Epidermal melanocyte (primary cell): ENCODE results near the gene C12orf56.

Experiments
- DNase-seq: peaks from one replicate; pipeline ENCODE4 v3.0.0; 2011; ENCODE audit warnings: low spot score; ENCODE audit not compliant: insufficient read length

C12orf56 gene

DNA sequence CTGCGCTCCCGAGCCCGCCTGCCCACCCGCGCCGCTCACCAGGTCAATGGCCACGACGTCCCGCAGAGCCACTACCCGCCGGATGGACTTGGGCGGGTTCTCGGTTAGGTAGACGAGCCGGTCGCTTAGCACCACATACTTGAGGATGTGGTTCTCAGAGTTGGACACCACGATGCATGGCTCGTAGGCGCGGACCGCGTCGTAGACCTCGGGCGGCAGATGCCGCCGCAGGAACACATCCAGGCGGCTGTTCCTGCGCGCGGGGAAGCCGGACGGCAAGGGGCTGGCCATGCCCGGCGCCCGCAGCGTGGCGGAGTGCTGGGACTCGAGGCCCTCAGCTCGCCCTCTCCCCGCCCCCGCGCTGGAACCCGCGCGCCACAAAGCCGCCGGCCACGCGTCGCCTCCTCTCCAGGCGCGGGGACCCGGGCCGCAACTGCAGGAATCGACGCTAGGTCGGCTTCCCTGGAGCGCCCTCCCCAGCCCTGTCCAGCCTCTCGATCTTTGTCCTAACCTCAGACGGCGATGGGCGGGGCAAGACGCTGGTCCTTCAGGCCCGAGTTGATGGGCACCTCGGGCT is at the start of gene C12orf56:
Gene C12orf56 (minus strand): TSS at position 484 of the 577 bp plus-strand sequence. CDS start 193 bp downstream, at position 291.
- no peak for DNase-seq

GRCh38 chr12:64440100-64440499 is 49.5 kb upstream of the C12orf56 start:
- no peak for DNase-seq

DNA sequence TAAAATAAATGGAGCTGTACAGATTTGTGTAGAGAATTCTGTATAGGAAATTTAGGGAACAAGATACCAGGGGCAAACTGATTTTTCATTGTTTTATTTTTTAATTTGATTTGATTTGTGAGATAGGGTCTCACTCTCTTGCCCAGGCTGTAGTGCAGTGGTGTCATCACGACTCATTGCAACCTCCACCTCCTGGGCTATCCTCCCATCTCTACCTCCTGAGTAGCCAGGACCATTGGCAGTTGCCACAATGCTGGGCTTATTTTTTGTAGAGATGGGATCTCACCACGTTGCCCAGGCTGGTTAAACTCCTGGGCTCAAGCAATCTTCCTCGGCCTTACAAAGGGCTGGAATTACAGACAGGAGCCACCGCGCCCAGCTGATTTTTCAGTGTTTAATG is 43.4 kb upstream of the C12orf56 start:
- DNase-seq = no peak

DNA sequence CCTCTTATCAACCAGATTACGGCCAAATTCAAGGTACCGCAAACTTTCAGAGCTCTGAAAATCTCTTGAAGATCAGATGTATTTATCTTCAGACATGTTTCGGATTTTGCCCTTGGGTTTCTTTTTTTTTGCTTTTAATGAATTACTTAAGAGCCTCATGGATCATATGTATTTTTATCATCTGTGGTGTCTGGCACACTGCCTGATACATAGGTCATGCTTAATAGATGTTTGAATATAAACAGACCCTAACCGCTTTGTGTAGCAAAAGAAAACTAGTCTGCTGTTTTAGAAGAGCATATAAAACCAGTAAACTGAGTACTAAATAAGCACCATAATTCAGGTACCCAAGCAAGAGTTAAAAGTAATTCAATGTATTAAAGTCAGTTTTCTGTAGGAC is 41.2 kb upstream of the C12orf56 start:
- no peak for DNase-seq

DNA sequence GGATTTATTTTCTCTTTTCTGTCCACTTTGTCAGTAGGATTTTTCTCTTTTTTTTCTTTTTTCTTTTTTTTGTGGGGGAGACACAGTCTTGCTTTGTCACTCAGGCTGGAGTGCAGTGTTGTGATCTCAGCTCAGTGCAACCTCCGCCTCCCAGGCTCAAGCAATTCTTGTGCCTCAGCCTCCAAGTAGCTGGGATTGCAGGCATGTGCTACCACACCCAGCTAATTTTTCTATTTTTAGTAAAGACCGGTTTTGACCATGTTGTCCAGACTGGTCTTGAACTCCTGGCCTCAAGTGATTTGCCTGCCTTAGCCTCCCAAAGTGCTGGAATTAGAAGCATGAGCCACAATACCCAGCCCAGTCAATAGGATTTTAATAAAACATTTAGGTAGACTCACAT is 40.3 kb upstream of the C12orf56 start:
- no peak for DNase-seq

DNA sequence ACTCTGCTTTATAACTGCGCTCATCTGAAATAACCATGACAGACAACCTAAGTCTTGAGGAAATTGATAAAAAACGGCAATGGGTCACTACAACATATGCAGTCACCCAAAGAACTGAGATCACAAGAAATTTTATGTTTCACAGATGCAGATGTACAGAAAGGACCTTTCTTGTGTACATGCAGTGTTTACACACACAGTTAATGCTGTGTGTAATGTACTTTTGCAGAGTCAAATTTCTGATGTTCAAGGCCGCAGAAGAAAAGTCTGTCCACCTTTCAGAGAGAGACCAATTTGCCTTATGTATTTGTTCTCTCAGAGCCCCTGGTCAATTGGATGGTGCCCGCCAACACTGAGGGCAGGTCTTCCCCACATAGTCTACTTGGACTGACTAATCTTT is 38.4 kb upstream of the C12orf56 start:
- no peak for DNase-seq

DNA sequence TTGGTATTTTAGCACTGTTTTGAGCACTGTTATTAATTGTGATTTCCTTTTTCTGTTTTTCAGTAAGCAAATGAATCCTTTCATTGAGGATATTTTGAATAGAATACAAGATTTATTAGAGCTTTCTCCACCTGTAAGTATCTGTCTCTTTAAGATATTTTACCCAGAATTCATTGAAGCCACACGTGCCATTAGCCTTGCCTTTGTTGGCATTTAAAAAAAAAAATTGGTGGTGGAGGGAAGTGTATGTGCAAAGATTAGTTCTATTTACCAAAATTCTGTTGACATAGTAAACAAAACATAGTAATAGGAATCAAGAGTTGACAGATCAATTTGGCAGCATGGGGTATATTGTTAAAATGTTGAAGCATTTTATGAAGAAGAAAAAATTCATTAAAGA is 37.4 kb upstream of the C12orf56 start:
- DNase-seq = no peak

- DNase-seq = no peak
Measured at GRCh38 chr12:64419696-64420095, 29.1 kb upstream of the C12orf56 start.

DNA sequence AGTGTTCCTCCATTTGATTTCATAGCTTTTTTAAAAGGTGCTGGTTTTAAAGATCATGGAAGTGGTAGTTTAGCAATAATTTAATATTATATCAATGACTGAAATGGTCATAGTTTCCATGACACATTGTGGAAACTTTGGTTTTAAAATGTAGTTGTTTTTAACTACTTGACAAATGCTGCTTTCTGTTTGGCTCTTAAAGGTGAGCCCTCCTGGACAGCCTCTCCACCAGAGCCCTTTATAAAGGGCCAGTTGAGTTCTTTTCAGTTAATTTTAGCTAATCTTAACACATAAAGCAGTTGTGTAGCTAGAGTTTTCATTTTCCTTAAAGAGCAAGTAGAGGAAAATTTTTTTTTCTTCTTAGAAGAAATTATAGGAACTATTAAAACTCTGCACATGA is 27.7 kb upstream of the C12orf56 start:
- DNase-seq = no peak

GRCh38 chr12:64413884-64414283 is 23.3 kb upstream of the C12orf56 start:
- no peak for DNase-seq

GRCh38 chr12:64412459-64412858 is 21.9 kb upstream of the C12orf56 start:
- DNase-seq = no peak

DNA sequence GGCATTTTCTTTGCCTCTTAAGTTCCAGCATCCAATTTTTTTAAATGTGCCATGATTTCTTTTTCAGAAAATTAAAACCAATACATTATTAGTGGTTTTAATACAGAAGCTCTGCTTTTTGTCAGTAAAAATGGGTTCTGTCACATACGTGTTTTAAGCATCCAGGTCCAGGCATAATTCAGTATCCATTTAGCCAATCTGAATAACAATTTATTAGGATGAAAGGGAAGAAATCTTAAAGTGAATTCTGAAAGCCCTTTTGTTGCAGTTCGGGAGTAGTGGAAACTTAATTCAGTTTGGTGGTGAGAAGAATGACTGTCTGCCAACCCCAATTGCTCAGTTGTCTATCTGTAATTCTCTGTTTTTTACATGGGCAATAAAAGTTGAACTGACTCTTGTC is 20.9 kb upstream of the C12orf56 start:
- no peak for DNase-seq

- DNase-seq = no peak
Measured at GRCh38 chr12:64407342-64408223, 17.0 kb upstream of the C12orf56 start.

DNA sequence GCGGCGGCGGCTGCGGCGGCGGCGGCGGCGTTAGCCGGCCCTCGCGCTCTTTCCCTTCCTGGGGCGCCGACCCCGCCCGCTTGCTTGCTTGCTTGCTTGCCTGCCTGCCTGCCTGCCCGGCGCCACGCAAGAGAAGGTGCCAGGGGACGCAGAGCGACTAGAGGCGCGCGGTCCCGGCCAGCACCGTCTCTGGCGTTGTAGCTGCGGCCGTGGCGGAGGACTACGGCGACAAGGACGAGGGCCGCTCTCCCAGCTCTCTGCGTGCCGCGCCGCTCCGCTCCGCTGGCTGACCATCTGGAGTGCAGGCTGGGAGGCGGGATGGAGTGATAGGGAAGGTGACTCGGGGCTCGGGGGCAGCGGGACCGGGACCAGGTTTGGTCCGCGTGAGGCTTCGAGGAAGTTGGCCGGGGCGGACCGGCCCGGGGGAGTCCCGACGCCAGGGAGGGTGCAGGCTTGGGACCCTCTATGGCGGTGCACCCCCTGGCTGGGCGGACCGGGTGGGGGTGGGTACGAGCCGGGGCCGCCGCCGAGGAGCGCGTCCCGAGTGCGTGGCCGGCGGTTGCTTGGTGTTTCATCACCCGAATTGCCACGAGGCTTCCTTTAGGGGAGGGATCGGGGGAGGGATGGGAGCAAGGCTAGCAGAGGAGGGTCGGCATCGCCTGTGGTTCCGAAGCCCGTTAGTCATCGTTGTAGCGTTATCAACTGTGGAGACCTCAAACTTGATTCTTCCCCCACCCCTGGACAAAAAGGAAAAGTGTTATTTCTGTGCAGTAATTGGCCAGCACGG is 14.1 kb upstream of the C12orf56 start:
- peak; percentile 59 for DNase-seq

DNA sequence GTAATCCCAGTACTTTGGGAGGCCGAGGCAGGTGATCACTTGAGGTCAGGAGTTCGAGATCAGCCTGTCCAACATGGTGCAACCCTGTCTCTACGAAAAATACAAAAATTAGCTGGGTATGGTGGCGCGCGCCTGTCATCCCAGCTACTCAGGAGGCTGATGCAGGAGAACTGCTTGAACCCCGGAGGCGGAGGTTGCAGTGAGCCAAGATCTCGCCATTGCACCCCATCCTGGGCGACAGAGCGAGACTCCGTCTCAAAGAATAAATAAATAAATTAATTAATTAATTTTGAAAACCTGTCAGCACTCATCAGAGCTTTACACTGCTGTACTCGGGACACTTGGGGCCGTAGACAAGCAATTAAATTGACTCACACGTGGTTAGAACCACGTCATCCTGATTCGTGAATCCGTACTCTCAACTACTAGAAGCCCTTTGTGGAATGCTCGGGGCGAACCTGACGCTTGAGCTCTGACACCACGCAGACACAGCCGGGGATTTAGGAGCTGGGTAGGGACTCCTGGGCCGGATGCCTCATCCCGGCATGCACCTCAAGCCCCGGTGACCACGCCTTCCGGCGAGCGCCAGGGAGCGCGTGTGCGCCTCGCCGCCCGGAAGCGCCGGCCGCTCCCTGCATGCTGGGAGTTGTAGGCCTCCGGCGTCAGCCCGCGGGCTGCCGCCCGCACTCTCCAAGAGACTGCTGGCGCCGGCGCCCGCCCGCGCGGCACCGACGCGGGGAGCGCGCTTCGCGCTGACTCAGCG is 13.3 kb upstream of the C12orf56 start, which contains the start of gene XPOT:
Gene XPOT (plus strand): TSS at position 686 of the 763 bp plus-strand sequence. CDS start 5,644 bp downstream, outside the sequence.
- peak; percentile 95 for DNase-seq

DNA sequence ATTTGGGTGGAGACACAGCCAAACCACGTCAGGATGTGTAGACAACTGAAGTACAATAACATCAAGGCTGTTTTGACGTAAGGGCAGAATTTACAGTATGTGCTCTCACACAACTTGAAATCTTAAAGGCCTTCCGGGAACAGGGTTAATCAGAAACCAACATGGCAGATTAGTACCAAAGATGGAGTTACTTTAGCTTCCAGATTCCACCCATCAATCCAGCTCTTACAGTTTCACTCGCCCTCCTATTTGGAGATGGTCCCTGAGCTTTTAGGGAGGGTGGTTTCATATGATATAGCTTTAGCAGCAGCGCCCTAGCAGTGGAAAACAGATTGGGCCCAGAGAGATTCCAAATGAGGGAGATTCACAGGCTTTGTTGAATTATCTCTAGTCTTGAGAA is 11.6 kb upstream of the C12orf56 start:
- DNase-seq = no peak

DNA sequence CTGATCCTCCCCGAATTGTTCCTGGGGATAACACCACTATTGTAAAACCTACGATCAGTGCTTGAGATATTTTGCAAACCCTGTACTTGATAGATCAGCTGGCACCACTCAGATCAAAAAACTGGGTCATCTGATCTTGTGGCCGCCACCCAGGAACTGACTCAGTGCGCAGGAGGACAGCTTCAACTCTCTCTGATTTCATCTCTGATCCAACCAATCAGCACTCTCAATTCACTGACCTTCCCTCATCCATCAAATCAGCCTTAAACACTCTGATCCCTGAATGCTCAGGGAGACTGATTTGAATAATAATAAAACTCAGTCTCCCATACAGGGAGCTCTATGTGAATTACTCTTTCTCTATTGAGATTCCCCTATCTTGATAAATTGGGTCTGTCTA is 9.5 kb upstream of the C12orf56 start:
- no peak for DNase-seq

- no peak for DNase-seq
Measured at GRCh38 chr12:64395739-64396138, 5.2 kb upstream of the C12orf56 start.

DNA sequence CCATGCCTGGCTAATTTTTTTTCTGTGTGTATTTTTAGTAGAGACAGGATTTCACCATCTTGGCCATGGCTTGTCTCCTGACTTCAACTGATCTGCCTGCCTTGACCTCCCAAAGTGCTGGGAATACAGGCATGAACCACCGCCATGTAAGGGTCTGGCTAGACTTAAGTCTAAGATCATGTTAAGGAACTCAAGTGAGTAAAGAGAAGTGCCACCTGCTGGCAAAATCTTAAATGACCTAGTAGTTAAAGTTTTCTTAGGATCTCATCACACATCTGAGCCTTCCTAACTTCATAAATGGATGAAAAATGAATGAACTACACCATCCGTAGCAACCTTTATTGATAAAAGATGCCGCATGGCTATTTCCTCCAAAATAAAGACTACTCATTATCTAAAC is 1.7 kb upstream of the C12orf56 start:
- no peak for DNase-seq

DNA sequence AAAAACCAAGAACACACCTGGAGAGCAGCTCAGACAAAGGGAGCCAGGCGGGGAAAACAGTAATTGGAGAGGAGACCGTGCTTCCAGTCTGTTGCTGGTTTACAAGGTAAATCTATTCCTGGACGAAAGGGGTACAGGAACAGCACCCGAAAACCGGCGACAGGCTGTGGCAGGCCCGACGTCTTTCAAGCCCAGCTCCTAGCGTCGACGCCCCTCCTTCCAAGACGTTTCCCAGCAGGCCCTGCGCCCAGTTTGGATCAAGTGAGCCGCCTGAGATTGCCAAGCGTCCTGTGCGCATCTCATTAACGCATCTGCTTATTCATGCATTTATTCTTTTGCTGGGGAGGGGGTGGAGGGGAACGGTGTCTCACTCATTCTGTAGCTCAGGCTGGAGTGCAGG is 1.4 kb downstream of the C12orf56 start:
- no peak for DNase-seq

DNA sequence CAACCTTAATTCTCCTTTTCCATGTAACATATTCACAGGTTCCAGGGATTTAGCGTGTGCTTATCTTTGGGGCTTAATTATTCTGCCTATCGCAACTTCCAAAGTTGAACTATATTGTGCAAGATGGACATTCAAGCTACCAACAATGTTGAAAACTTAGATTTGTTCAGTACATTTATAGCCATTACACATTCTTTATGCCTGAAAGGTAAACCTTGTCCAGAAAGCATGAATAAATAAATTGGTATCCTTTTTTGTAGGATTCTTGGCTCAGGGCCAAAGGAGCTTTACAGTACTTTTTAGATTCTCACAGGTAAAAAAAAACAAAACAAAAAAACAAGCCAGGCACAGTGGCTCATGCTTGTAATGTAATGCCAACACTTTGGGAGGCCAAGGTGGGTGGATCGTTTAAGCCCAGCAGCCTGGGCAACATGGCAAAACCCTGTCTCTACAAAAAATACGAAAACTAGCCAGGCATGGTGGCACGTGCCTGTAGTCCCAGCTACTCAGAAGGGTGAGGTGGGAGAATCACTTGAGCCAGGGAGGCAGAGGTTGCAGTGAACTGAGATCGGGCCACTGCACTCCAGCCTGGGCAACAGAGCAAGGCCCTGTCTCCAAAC is 3.3 kb downstream of the C12orf56 start:
- no peak for DNase-seq
